HepG2 (cell line): ENCODE data around the gene SMIM22. TPM values are rescaled to one million over a fixed set of nuclear protein-coding genes. Genes with fewer than 3 reads are reported as not detected.
A peak's percentile ranks its signal among the peaks of the same experiment; 100 is the strongest.

Source experiments
- CAMTA2 ChIP-seq: sonication (generic); formaldehyde crosslinking; IDR thresholded peaks from 2 replicates; pipeline ENCODE4 v1.4.0; 2020; ENCODE audit warnings: mild to moderate bottlenecking, missing genetic modification reagents, borderline replicate concordance
- EP300 ChIP-seq, 3 experiments: sonication (generic) in 1 of 3; formaldehyde crosslinking in 1 of 3; IDR thresholded peaks; 2 replicates each; pipeline versions ENCODE4 v1.5.1 to v1.6.1; 2011 to 2020; ENCODE audit warnings: low read depth in 2 of 3, low read length in 2 of 3, borderline replicate concordance in 1 of 3, improper control_type of control experiment in 1 of 3, mild to moderate bottlenecking in 1 of 3, missing genetic modification reagents in 1 of 3, moderate library complexity in 1 of 3
- KAT8 ChIP-seq: IDR thresholded peaks from 2 replicates; pipeline ENCODE4 v1.6.1; 2016; ENCODE audit warnings: missing genetic modification reagents, missing compliant biosample characterization
- LCORL ChIP-seq, 2 experiments: fragments of 450-650 bp in 1 of 2; sonication (generic) in 1 of 2; formaldehyde crosslinking in 1 of 2; IDR thresholded peaks; 2 replicates each; pipeline versions ENCODE4 v1.5.0 to v1.6.1; 2017 to 2020; ENCODE audit warnings: antibody characterized with exemption in 1 of 2, missing genetic modification reagents in 1 of 2
- MAF1 ChIP-seq: sonication (generic); formaldehyde crosslinking; IDR thresholded peaks from 2 replicates; pipeline ENCODE4 v1.5.0; 2020; ENCODE audit warnings: missing genetic modification reagents, borderline replicate concordance
- NCOR1 ChIP-seq: fragments of 200-600 bp; sonication (generic); IDR thresholded peaks from 2 replicates; pipeline ENCODE4 v1.7.0; 2017; ENCODE audit warnings: antibody characterized with exemption, low read length, borderline replicate concordance
- SAP130 ChIP-seq: IDR thresholded peaks from 2 replicates; pipeline ENCODE4 v1.6.1; 2016; ENCODE audit warnings: low read depth
- YY1 ChIP-seq: IDR thresholded peaks from 2 replicates; pipeline ENCODE4 v1.6.1; 2011; ENCODE audit warnings: low read length, low read depth, moderate library complexity, mild to moderate bottlenecking; ENCODE audit not compliant: insufficient read depth, insufficient replicate concordance
- ZNF558 ChIP-seq: sonication (generic); formaldehyde crosslinking; IDR thresholded peaks from 2 replicates; pipeline ENCODE4 v1.9.0; 2022; ENCODE audit warnings: mild to moderate bottlenecking, missing genetic modification reagents, borderline replicate concordance
- ZNF773 ChIP-seq: sonication (generic); formaldehyde crosslinking; IDR thresholded peaks from 2 replicates; pipeline ENCODE4 v1.4.0; 2020; ENCODE audit warnings: missing genetic modification reagents, borderline replicate concordance
- ZNF775 ChIP-seq: sonication (generic); formaldehyde crosslinking; IDR thresholded peaks from 2 replicates; pipeline ENCODE4 v1.4.0; 2020; ENCODE audit warnings: missing genetic modification reagents, mild to moderate bottlenecking, moderate library complexity, borderline replicate concordance
- ZNF878 ChIP-seq: sonication (generic); formaldehyde crosslinking; IDR thresholded peaks from 2 replicates; pipeline ENCODE4 v1.8.1; 2023; ENCODE audit warnings: mild to moderate bottlenecking, missing genetic modification reagents, moderate library complexity
- polyA plus RNA-seq, 8 experiments: library from polyadenylated mRNA; depleted of rRNA in 3 of 8; stranded (reverse) in 7 of 8; unstranded in 1 of 8; fragments of >200 nt; fragmentation: Illumina TruSeq in 4 of 8; extraction: Trizol in 4 of 8; gene quantifications; 2 replicates each; pipeline versions ENCODE4 v1.2.1 to v1.2.3, GENCODE V29; 2011 to 2016; ENCODE audit warnings: low read depth in 4 of 8, missing spikeins in 1 of 8, mixed read lengths in 1 of 8; ENCODE audit not compliant: insufficient read depth in 1 of 8
- total RNA-seq, 5 experiments: library from RNA; depleted of rRNA; stranded (reverse); fragments of >200 nt; fragmentation: Illumina TruSeq; extraction: Trizol; gene quantifications; 2 replicates each; pipeline ENCODE4 v1.2.3, GENCODE V29; 2016; ENCODE audit warnings: low read depth in 1 of 5
- TF ChIP-seq, protein P1 (sequence below), 2 experiments: fragments of 450-650 bp in 1 of 2; sonication (generic) in 1 of 2; formaldehyde crosslinking; IDR thresholded peaks; 2 replicates each; pipeline versions ENCODE4 v1.5.0 to v1.8.0; 2020 to 2022; ENCODE audit warnings: mild to moderate bottlenecking in 1 of 2, missing genetic modification reagents in 1 of 2
- TF ChIP-seq, protein P2 (sequence below): sonication (generic); formaldehyde crosslinking; IDR thresholded peaks from 2 replicates; pipeline ENCODE4 v1.4.0; 2020; ENCODE audit warnings: missing genetic modification reagents
- TF ChIP-seq, protein P3 (sequence below): sonication (generic); formaldehyde crosslinking; IDR thresholded peaks from 2 replicates; pipeline ENCODE4 v1.4.0; 2020; ENCODE audit warnings: missing genetic modification reagents, mild to moderate bottlenecking, borderline replicate concordance
- TF ChIP-seq, protein P4 (sequence below): sonication (generic); formaldehyde crosslinking; IDR thresholded peaks from 2 replicates; pipeline ENCODE4 v1.5.0; 2020; ENCODE audit warnings: missing genetic modification reagents
- TF ChIP-seq, protein P5 (sequence below): sonication (generic); formaldehyde crosslinking; IDR thresholded peaks from 2 replicates; pipeline ENCODE4 v1.4.0; 2020; ENCODE audit warnings: missing genetic modification reagents
- TF ChIP-seq, protein P6 (sequence below): fragments of 450-650 bp; IDR thresholded peaks from 2 replicates; pipeline ENCODE4 v1.6.1; 2017

SMIM22 gene
- total and polyA plus RNA-seq, 2 of the 13 experiments (the other 11 are each of a cell fraction or from before 2014, with no cell fraction given) = not detected

DNA sequence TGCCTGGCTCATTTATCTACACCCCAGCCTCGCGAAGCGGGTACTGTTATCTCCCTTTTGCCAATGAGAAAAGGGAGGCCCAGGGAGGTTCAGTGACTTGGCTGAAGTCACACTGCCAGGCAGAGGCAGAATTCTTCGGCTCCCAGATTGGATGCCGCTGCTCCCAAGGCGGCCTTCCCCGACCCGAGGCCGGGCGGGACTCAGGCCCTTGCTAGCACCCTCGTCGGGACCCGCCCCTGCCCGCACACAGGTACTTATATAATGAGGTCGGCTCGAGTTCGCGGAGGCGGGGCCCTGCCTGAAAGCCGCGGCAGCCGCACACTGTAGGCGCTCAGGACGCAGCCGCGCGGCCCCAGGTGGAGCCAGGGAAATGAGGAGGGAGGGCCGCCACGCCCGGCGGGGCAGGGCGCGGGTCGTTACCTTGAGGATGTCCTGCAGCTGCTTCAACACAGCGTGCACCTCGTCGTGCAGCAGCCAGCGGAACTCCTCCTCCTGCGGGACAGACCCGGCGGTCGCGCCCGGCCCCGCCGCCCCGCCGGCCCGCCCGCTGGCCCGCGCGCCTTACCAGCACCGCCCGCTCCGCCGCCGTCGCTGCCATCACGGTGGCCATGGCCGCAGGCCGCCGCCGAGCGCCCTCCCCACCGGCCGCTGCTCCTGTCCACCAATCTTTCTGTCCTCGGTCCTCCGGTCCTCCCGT lies 6.9 kb downstream of the SMIM22 start, which contains the start of gene ROGDI (continued):
- TF ChIP-seq, protein P1, sequence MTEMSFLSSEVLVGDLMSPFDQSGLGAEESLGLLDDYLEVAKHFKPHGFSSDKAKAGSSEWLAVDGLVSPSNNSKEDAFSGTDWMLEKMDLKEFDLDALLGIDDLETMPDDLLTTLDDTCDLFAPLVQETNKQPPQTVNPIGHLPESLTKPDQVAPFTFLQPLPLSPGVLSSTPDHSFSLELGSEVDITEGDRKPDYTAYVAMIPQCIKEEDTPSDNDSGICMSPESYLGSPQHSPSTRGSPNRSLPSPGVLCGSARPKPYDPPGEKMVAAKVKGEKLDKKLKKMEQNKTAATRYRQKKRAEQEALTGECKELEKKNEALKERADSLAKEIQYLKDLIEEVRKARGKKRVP (CRISPR knock-in tag; IDR thresholded peaks at IDR 0.05) = 0 out of 4 replicates have a peak, but pooled peaks of 1 of the 2 experiments have one; percentile 16
- TF ChIP-seq CAMTA2 (CRISPR knock-in tag) = no peak
- peak; percentile 81 for TF ChIP-seq SAP130 (CRISPR knock-in tag)
- no peak for TF ChIP-seq KAT8 (CRISPR knock-in tag)
- TF ChIP-seq, protein P2, sequence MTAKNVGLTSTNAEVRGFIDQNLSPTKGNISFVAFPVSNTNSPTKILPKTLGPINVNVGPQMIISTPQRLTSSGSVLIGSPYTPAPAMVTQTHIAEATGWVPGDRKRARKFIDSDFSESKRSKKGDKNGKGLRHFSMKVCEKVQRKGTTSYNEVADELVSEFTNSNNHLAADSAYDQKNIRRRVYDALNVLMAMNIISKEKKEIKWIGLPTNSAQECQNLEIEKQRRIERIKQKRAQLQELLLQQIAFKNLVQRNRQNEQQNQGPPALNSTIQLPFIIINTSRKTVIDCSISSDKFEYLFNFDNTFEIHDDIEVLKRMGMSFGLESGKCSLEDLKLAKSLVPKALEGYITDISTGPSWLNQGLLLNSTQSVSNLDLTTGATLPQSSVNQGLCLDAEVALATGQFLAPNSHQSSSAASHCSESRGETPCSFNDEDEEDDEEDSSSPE (CRISPR knock-in tag) = peak; percentile 49; the same call in 1 of the 2 replicates
- TF ChIP-seq, protein P3, sequence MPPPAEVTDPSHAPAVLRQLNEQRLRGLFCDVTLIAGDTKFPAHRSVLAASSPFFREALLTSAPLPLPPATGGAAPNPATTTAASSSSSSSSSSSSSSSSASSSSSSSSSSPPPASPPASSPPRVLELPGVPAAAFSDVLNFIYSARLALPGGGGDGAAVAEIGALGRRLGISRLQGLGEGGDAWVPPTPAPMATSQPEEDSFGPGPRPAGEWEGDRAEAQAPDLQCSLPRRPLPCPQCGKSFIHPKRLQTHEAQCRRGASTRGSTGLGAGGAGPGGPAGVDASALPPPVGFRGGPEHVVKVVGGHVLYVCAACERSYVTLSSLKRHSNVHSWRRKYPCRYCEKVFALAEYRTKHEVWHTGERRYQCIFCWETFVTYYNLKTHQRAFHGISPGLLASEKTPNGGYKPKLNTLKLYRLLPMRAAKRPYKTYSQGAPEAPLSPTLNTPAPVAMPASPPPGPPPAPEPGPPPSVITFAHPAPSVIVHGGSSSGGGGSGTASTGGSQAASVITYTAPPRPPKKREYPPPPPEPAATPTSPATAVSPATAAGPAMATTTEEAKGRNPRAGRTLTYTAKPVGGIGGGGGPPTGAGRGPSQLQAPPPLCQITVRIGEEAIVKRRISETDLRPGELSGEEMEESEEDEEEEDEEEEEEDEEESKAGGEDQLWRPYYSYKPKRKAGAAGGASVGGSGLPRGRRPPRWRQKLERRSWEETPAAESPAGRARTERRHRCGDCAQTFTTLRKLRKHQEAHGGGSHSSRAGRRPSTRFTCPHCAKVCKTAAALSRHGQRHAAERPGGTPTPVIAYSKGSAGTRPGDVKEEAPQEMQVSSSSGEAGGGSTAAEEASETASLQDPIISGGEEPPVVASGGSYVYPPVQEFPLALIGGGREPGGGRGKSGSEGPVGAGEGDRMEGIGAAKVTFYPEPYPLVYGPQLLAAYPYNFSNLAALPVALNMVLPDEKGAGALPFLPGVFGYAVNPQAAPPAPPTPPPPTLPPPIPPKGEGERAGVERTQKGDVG (CRISPR knock-in tag) = peak; percentile 52; the same call in 1 of the 2 replicates
- TF ChIP-seq ZNF775 (CRISPR knock-in tag) = no peak
- TF ChIP-seq, protein P4, sequence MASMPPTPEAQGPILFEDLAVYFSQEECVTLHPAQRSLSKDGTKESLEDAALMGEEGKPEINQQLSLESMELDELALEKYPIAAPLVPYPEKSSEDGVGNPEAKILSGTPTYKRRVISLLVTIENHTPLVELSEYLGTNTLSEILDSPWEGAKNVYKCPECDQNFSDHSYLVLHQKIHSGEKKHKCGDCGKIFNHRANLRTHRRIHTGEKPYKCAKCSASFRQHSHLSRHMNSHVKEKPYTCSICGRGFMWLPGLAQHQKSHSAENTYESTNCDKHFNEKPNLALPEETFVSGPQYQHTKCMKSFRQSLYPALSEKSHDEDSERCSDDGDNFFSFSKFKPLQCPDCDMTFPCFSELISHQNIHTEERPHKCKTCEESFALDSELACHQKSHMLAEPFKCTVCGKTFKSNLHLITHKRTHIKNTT (CRISPR knock-in tag) = no peak
- TF ChIP-seq, protein P5, sequence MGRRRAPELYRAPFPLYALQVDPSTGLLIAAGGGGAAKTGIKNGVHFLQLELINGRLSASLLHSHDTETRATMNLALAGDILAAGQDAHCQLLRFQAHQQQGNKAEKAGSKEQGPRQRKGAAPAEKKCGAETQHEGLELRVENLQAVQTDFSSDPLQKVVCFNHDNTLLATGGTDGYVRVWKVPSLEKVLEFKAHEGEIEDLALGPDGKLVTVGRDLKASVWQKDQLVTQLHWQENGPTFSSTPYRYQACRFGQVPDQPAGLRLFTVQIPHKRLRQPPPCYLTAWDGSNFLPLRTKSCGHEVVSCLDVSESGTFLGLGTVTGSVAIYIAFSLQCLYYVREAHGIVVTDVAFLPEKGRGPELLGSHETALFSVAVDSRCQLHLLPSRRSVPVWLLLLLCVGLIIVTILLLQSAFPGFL (CRISPR knock-in tag) = no peak
- TF ChIP-seq ZNF558 = 0 out of 2 replicates have a peak, but pooled peaks have one; percentile 28
- 0 out of 2 replicates have a peak, but pooled peaks have one; percentile 18 for TF ChIP-seq MAF1 (CRISPR knock-in tag)
- no peak for TF ChIP-seq ZNF773 (CRISPR knock-in tag)
- no peak for TF ChIP-seq LCORL (IDR thresholded peaks at IDR 0.05)
- peak; percentile 28; the same call in 1 of the 2 replicates for TF ChIP-seq LCORL (CRISPR knock-in tag; IDR thresholded peaks at IDR 0.05)
- TF ChIP-seq YY1 = peak; percentile 51
- no peak for TF ChIP-seq ZNF878 (CRISPR knock-in tag)
- TF ChIP-seq NCOR1 = no peak
- TF ChIP-seq, protein P6, sequence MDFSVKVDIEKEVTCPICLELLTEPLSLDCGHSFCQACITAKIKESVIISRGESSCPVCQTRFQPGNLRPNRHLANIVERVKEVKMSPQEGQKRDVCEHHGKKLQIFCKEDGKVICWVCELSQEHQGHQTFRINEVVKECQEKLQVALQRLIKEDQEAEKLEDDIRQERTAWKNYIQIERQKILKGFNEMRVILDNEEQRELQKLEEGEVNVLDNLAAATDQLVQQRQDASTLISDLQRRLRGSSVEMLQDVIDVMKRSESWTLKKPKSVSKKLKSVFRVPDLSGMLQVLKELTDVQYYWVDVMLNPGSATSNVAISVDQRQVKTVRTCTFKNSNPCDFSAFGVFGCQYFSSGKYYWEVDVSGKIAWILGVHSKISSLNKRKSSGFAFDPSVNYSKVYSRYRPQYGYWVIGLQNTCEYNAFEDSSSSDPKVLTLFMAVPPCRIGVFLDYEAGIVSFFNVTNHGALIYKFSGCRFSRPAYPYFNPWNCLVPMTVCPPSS = no peak
- no peak for TF ChIP-seq EP300 (IDR thresholded peaks at IDR 0.05; ENCODE audit: low read depth in 2 of 2, low read length in 2 of 2)
- TF ChIP-seq EP300 (CRISPR knock-in tag; IDR thresholded peaks at IDR 0.05; ENCODE audit: borderline replicate concordance) = no peak
